HuH-7.5 (cell line): Measurements from ENCODE around the gene THUMPD3.

Experiments
- DNase-seq: peaks from one replicate; pipeline ENCODE4 v3.0.0; 2011; ENCODE audit warnings: low spot score

The THUMPD3 gene

GRCh38 chr3:9397906-9398699 is 35.2 kb downstream of the THUMPD3 start:
- peak; percentile 57 for DNase-seq

DNA sequence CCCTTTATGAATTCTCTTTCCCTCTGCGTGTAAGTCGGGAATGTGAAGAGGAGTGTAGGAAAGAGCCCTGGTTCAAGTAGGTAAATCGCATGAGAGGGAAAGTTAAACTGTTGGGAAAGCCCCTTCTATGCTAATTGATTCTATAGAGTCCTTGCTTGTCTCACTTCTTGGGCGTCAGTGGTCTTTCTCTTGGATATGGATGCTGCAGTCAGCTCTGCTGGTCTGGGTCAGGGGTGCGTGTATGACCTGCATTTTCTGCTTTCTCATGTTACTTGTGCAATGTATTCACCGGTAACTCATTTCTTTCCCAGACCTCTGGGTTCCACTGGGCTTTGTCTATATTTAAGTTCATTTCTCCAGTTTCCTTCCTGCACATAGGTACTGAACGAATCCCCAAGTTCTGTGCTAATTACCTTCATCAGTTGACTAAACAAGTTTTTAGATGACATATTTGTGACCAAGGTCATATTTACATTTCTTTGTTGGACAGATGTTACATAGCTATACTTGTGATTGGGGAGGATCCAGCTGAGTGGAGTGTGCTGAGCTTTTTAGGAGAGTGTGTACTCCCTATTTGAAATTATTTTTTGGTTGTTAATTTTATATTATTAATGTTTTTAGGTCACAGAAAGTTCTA is 36.0 kb downstream of the THUMPD3 start:
- DNase-seq, result peak; percentile 57

- DNase-seq, result no peak
Observed at GRCh38 chr3:9399337-9399703, 36.5 kb downstream of the THUMPD3 start.

DNA sequence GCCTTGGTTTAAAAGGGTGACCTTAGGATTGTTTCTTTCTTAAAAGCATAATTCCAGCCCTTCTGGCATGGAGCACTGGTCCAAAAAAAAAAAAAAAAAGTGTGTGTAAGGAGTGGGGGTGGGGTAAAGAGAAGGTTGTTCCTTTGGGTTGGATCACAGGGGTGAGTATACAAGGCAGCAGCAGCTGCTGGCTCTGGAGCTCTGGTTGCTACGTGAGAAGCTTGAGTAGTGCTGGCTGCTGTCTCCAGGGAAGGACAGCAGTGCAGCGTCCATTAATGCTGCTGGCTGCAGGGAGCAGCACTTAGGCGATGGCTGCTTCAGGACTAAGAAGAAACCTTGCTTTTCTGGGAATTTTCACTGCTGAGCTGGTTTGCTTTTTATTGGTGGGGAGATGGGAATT is 36.9 kb downstream of the THUMPD3 start:
- DNase-seq, result peak; percentile 71

DNA sequence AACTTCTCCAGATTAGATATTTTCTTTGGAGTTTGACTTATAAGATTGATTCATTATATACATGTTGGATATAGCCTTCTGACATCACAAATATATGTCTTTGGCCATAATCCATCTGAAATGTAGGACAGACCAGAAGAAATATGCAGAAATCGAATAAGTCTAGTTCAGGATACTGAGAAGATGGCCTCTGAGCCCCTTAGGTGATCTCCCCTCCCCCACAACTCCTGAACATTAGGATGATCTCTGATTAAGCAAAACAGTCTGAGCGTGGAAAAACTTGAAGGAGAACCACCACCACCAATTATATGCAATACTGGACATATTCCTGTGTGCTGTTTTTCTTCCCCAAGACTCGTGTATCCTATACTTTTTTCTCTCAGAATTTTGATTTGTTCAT is 37.8 kb downstream of the THUMPD3 start:
- no peak for DNase-seq

GRCh38 chr3:9401986-9402385 is 39.1 kb downstream of the THUMPD3 start:
- DNase-seq, result no peak

DNA sequence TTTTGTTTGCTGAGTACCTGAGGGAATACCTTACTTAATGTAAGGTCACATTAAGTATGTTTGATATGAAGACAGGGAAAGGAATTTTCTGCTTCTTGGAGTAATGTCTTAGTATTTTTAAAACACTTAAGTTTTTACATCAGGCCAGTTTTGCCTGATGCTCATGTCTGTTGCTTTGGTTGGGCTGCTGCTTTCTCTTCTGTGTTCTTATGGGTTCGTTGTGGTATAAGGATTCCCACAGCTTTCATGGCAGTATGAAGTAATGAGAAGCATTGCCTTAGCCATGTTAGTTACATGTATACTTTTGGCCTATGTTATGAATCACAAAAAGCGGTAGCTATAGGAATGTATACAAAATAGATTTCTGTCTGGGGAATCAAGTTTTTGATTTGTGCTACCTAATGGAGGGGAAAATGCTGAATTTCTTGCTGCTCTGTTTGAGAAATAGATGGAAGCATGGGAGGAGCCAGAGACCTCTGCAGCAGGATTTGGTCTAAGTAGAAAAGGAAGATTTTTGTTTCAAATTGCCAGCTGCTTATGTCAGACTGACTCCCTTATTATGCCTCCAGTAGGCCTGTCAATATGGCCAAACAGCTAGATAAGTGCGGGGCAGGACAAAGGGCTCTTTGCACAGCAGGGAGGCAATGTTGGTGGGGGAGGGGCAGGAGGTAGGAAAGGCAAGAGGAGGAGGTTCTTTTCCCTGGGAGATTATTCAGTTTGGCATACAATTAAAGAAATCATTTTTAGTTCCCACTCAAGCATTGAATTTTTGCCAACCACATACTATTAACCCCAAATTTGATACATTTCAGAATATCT is 39.8 kb downstream of the THUMPD3 start:
- peak; percentile 77 for DNase-seq

GRCh38 chr3:9403463-9403862 is 40.6 kb downstream of the THUMPD3 start:
- DNase-seq, result no peak

- DNase-seq, result no peak
Observed at GRCh38 chr3:9404680-9405079, 41.8 kb downstream of the THUMPD3 start.

- no peak for DNase-seq
Observed at GRCh38 chr3:9405756-9406155, 42.9 kb downstream of the THUMPD3 start.

- DNase-seq, result no peak
Observed at GRCh38 chr3:9406856-9407626, 44.2 kb downstream of the THUMPD3 start.

- DNase-seq, result no peak
Observed at GRCh38 chr3:9408061-9408460, 45.2 kb downstream of the THUMPD3 start.

DNA sequence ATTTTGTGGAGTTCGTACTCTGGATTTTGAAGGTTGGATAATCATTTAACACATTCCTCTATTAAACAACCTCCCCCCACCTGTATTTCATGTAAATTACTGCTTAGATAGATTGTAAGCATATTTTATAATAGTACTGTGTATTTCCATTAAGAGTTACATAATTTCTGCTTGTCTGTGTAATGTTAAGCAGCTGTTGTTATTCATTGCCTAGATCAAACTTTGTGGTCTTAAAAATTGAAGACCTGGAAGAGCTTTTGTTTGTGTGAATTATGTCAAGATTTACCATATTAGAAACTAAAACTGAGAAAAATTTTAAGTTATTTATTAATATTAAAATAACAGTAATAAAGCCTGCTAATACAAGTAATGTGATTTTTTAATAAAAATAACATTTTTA is 45.7 kb downstream of the THUMPD3 start:
- no peak for DNase-seq

DNA sequence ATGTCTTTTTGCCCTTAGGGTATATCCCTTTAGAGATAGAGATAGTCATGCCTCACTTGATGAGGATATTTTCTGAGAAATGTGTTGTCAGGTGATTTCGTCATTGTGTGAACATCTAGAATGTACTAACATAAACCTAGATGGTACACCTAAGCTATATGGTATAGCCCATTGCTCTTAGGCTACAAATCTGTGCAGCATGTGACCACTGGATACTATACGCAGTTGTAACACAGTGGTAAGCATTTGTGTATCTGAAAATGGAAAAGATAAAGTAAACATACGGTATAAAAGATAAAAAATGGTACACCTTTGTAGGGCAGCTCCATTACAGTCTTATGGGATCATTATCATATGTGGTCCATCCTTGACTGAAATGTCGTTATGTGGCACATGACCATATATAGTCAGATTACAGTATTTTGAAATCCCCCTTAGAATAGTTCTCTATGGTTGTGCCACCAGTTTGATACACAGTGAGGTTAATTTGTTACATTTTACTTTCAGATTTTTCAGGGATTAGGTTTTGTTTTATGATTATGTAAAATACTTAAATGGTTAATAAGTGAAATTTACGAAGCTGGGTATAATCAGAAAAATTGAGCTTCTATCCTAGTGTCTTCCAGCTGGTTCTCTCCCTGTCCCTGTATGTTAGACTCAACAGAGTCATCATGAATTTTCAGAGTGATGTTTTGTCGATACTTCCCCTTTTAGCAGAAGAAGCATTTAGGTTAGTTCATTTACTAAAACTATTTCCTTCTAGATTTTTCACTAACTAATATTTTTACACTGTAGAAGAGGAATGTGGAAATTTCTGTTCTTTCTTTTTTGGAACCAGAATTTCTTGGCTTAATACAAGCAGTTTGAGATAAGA is 47.4 kb downstream of the THUMPD3 start:
- no peak for DNase-seq

- DNase-seq, result no peak
Observed at GRCh38 chr3:9411302-9411701, 48.4 kb downstream of the THUMPD3 start.

DNA sequence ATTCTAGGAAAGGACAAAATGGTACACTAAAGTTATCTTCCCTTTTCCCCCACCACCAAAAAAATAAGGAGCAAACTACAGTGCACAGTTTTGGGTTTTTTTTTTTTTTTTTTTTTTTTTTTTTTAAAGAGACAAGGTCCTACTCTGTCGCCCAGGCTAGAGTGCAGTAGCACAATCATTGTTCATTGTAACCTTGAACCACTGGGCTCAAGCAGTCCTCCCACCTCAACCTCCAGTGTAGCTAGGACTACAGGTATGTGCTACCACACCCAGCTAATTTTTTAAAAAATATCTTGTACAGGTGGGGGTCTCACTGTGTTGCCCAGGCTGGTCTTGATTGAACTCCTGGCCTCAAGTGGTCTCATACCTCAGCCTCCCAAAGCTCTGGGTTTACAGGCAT is 49.4 kb downstream of the THUMPD3 start:
- DNase-seq, result no peak

- no peak for DNase-seq
Observed at GRCh38 chr3:9414826-9415225, 52.0 kb downstream of the THUMPD3 start.

- no peak for DNase-seq
Observed at GRCh38 chr3:9415485-9416138, 52.8 kb downstream of the THUMPD3 start.

DNA sequence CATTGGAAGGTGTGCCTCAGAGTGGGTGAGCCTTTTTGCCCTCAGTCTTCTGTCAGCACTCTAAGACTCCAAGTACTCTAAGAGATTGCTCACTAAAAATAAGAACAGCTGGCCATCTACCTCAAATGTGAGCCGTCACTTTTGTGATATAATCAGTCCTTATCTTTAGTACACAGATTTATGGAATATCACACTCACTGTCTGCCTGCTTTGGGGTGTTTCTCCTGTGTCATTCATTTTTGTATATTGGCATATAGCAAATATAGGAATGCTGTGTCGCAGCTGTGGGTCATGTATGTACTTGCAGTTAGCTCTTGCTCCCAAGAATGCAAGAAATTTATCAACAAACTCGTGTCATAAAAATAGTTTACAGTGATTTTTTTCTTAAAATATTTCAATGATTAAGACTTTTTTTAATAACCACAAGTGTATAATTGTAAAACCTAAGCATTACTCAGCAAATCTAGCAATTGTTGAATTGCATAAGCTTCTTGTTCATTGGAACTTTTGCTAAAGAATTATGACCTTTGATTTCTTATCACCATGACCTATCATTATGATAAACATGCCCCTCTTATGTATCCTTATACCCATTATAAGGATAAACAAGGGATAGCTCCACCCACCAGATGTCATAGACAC is 53.4 kb downstream of the THUMPD3 start:
- no peak for DNase-seq
